K562 (cell line): ENCODE data around the gene PAFAH2. TPM values are rescaled to one million over a fixed set of nuclear protein-coding genes. Genes with fewer than 3 reads are reported as not detected.
A peak's percentile ranks its signal among the peaks of the same experiment; 100 is the strongest.

Experiments used
- ATAC-seq: fragments of 200-7000 bp; cut with Tn5 transposase; 3 replicates; pipeline ENCODE4 v1.9.1; 2020; ENCODE audit warnings: moderate library complexity
- BruUV-seq: library from RNA; stranded (reverse); fragments of 400-500 nt; replicated peaks from 2 replicates; lab custom pipeline; 2021; lab: Mats Ljungman, UMichigan
- CTCF ChIA-PET: fragments of 300-600 bp; formaldehyde crosslinking; extraction: SDS; loops from one replicate; lab custom pipeline; 2021; ENCODE audit warnings: low intra/inter-chr PET ratio; lab: Yijun Ruan, JAX
- POLR2A ChIA-PET: fragments of 300-600, 350-650 bp; sonication (Branson Sonifier 250); formaldehyde crosslinking; extraction: SDS; loops from one replicate; lab custom pipeline; 2021; ENCODE audit warnings: antibody characterized with exemption, inconsistent platforms; lab: Yijun Ruan, JAX
- DNase-seq, 4 experiments: peaks; one replicate each; pipeline versions ENCODE4 v3.0.0 to v3.0.0-alpha.2; 2011 to 2018; ENCODE audit warnings: low spot score in 3 of 4, mixed read lengths in 3 of 4; ENCODE audit errors: extremely low read depth in 1 of 4
- FAIRE-seq: peaks from 2 replicates; lab custom pipeline; 2011; peaks lifted over from hg19 to GRCh38; lab: Jason Lieb, UNC
- H2AFZ ChIP-seq: 2 replicates; pipeline ENCODE4 v1.6.0; 2011; ENCODE audit warnings: low read depth, low read length, control low read depth, inconsistent platforms
- H3K27ac ChIP-seq: fragments of 200-600 bp; 3 replicates; pipeline ENCODE4 v1.8.0; 2011; ENCODE audit warnings: low read depth, mild to moderate bottlenecking, control low read depth, inconsistent platforms, low read length, moderate library complexity, mixed read lengths; ENCODE audit errors: extremely low read depth
- H3K27me3 ChIP-seq, 2 experiments: fragments of 300-600 bp in 1 of 2; 2 replicates in 1 of 2; 3 replicates in 1 of 2; pipeline versions ENCODE4 v1.6.0 to v1.8.0; 2011; ENCODE audit warnings: inconsistent platforms in 2 of 2, low read length in 2 of 2, mild to moderate bottlenecking in 1 of 2, mixed read lengths in 1 of 2, moderate library complexity in 1 of 2; ENCODE audit not compliant: control insufficient read depth in 2 of 2, insufficient read depth in 2 of 2
- H3K36me3 ChIP-seq: fragments of 300-600 bp; 3 replicates; pipeline ENCODE4 v1.8.0; 2011; ENCODE audit warnings: mild to moderate bottlenecking, low read length, inconsistent platforms; ENCODE audit not compliant: control insufficient read depth, insufficient read depth
- H3K4me1 ChIP-seq, 2 experiments: fragments of 200-600 bp in 1 of 2; replicated peaks in 1 of 2; 2 replicates in 1 of 2; 3 replicates in 1 of 2; pipeline versions ENCODE4 v1.5.1 to v1.8.0; 2011; ENCODE audit warnings: inconsistent platforms in 2 of 2, low read length in 2 of 2, mild to moderate bottlenecking in 1 of 2, mixed read lengths in 1 of 2, moderate library complexity in 1 of 2; ENCODE audit not compliant: control insufficient read depth in 2 of 2, insufficient read depth in 2 of 2
- H3K4me2 ChIP-seq: 2 replicates; pipeline ENCODE4 v1.6.1; 2011; ENCODE audit warnings: low read length, control low read depth, inconsistent platforms, mixed read lengths; ENCODE audit not compliant: insufficient read depth
- H3K4me3 ChIP-seq: fragments of 200-600 bp; sonication (generic), shearing (Covaris generic); 2 replicates; pipeline ENCODE4 v1.5.1; 2016; ENCODE audit warnings: control low read depth, inconsistent platforms
- H3K79me2 ChIP-seq: fragments of 200-600 bp; 3 replicates; pipeline ENCODE4 v1.8.0; 2011; ENCODE audit warnings: low read length, inconsistent platforms; ENCODE audit not compliant: control insufficient read depth, insufficient read depth
- H3K9ac ChIP-seq, 2 experiments: 2 replicates each; pipeline versions ENCODE4 v1.6.0 to v1.6.1; 2011; ENCODE audit warnings: low read depth in 2 of 2, low read length in 2 of 2, control low read depth in 1 of 2, inconsistent platforms in 1 of 2, mild to moderate bottlenecking in 1 of 2, mixed read lengths in 1 of 2; ENCODE audit not compliant: insufficient read depth in 1 of 2
- H3K9me1 ChIP-seq: one replicate; pipeline ENCODE4 v1.6.0; 2011; ENCODE audit warnings: inconsistent platforms, mild to moderate bottlenecking, low read length, moderate library complexity; ENCODE audit not compliant: control insufficient read depth, insufficient read depth
- H3K9me3 ChIP-seq: replicated peaks from 2 replicates; pipeline ENCODE4 v1.5.1; 2011; ENCODE audit warnings: low read depth, low read length, inconsistent platforms; ENCODE audit not compliant: control insufficient read depth, insufficient read depth
- H4K20me1 ChIP-seq: replicated peaks from 2 replicates; pipeline ENCODE4 v1.6.1; 2011; ENCODE audit warnings: low read length, inconsistent platforms, mixed read lengths; ENCODE audit not compliant: control insufficient read depth, insufficient read depth
- FIP1L1 ChIP-seq: fragments of 200-400 bp; formaldehyde crosslinking; IDR thresholded peaks from 2 replicates; pipeline ENCODE4 v1.6.1; 2018; ENCODE audit warnings: mild to moderate bottlenecking, low read depth, low read length; ENCODE audit not compliant: poor library complexity, severe bottlenecking
- PRPF4 ChIP-seq: fragments of 200-400 bp; formaldehyde crosslinking; IDR thresholded peaks from one replicate; pipeline ENCODE4 v1.6.1; 2017; ENCODE audit warnings: low read length, low read depth, mild to moderate bottlenecking; ENCODE audit not compliant: insufficient read depth, poor library complexity, severe bottlenecking
- RBM14 ChIP-seq: fragments of 200-400 bp; formaldehyde crosslinking; IDR thresholded peaks from 2 replicates; pipeline ENCODE4 v1.6.1; 2018; ENCODE audit warnings: low read depth, mild to moderate bottlenecking, low read length, moderate library complexity, borderline replicate concordance; ENCODE audit not compliant: insufficient read depth
- WGBS: fragments of 100-300 bp; shearing (Covaris generic); methylation state at CpG from one replicate; pipeline ENCODE4 v1.1.6; 2016; ENCODE audit warnings: low coverage, mixed read lengths; ENCODE audit not compliant: insufficient coverage; ENCODE audit errors: missing lambda C conversion rate; 5-methylcytosine and 5-hydroxymethylcytosine counted together
- in situ Hi-C: fragments of 300-500 bp; cut with MboI; formaldehyde crosslinking; loops from 4 replicates; pipeline ENCODE4 v1.15.0; 2018; ENCODE audit warnings: inconsistent platforms, mixed read lengths
- intact Hi-C: fragments of 100-400 bp; cut with micrococcal nuclease; formaldehyde crosslinking; loops from 2 replicates; pipeline ENCODE4 v1.14.2; 2022
- polyA plus RNA-seq, 8 experiments: library from polyadenylated mRNA; depleted of rRNA in 4 of 8; stranded (reverse) in 5 of 8; unstranded in 3 of 8; fragments of >200 nt; fragmentation: Nextera tagmentation in 2 of 8; fragmentation: Illumina TruSeq in 1 of 8; extraction: Ambion mirVana in 2 of 8; extraction: Trizol in 1 of 8; gene quantifications; 2 replicates each; pipeline versions ENCODE4 v1.2.1 to v1.2.3, GENCODE V29; 2011 to 2014; ENCODE audit warnings: inconsistent platforms in 1 of 8, missing spikeins in 1 of 8
- total RNA-seq, 7 experiments: library from RNA; depleted of rRNA in 6 of 7; stranded (reverse); fragments of >200 nt in 6 of 7; fragmentation: Illumina TruSeq in 2 of 7; extraction: Trizol in 2 of 7; gene quantifications; 2 replicates each; pipeline versions ENCODE4 v1.2.1 to v1.2.3, GENCODE V29; 2011 to 2021; ENCODE audit warnings: low replicate concordance in 1 of 7
- TF ChIP-seq, protein P1 (sequence below): sonication (generic); formaldehyde crosslinking; IDR thresholded peaks from 2 replicates; pipeline ENCODE4 v1.9.0; 2022; ENCODE audit warnings: mild to moderate bottlenecking, missing genetic modification reagents

Gene PAFAH2
- total and polyA plus RNA-seq, 9 of the 15 experiments (the other 6 are each of a cell fraction or from before 2014, with no cell fraction given): 4.2 to 10.9 (median 6.8) TPM

DNA sequence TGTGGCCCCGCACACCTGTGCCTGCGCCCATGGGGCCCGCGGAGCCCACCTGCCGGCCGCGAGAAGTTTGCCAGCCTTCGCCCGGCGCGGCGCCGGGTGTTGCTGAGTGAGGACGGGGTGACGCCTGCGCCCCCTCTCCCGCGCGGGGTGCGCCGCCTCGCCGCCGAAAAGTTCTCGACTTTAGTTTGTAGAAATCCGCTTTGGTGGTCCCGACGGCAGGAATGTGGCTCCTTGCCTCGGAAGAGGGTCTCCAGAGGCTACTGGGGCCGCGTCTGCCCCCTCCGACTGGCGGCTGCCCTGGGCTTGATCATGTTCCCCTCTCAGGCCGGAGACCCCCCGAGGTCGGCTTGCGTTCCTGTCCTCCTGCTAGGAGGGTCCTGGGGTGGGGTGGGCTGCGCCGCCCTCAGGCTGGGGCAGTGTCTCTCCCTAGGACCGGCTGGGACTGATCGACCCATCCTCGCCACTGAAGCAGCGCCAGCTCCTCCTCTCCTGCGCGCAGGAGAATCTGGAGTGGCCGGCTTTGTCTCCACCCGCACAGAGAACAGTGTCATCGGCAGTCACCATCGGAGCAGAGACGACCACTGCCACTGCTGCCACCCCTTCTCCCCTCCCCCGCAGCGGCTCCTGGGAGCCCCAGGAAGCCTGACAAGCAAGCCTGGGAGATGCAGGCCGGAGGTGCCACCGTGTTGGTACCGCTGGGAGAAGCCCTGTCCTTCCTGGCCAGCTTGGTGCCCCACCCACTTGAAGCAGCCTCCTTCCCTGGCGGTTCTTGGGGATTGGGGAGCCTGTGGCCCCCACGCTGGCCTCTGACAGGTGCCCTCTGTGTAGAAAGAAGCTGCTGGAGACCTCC is 48.6 kb upstream of the PAFAH2 start:
- no peaks in the 10 kb centered on the region for H3K36me3 ChIP-seq
- intact Hi-C loops (no loop called here), in situ Hi-C loops (no loop called here)
- ATAC-seq (no peak), FAIRE-seq (no peak), DNase-seq (no peak)
- no peaks in the 10 kb centered on the region for H3K9me3 ChIP-seq
- TF ChIP-seq FIP1L1 (peak; percentile 34), RBM14 (no peak), PRPF4 (peak; percentile 36)
- TF ChIP-seq, protein P1, sequence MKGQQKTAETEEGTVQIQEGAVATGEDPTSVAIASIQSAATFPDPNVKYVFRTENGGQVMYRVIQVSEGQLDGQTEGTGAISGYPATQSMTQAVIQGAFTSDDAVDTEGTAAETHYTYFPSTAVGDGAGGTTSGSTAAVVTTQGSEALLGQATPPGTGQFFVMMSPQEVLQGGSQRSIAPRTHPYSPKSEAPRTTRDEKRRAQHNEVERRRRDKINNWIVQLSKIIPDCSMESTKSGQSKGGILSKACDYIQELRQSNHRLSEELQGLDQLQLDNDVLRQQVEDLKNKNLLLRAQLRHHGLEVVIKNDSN (CRISPR knock-in tag): 0 out of 2 replicates have a peak, but pooled peaks have one; percentile 14
- H3K4me3 ChIP-seq: no peak overlapping the region
- H3K4me2 ChIP-seq: no peak overlapping the region
- H3K27me3 ChIP-seq: no peaks in the 10 kb centered on the region
- WGBS: 85% methylated on average over 30 of the region's 57 CpGs
- no TSS peak for BruUV-seq
- peak overlapping the region in 1 of 2 experiments; percentile 67; a peak in 2 of 4 replicates for H3K9ac ChIP-seq
- no peak overlapping the region for H2AFZ ChIP-seq
- H3K27ac ChIP-seq: no peak overlapping the region
- H3K9me1 ChIP-seq: no peaks in the 10 kb centered on the region
- CTCF ChIA-PET: no interaction called here
- peaks cover 36 to 45% of the 10 kb centered on the region in 2 experiments for H3K4me1 ChIP-seq
- no peaks in the 10 kb centered on the region for H4K20me1 ChIP-seq
- no peaks in the 10 kb centered on the region for H3K79me2 ChIP-seq
- POLR2A ChIA-PET: interaction anchor here (0.7 to 3.9 kb wide), 3 partner anchors 11 to 118 kb away, joined by 3 to 23 read pairs (median 3); no protein-coding TSS in a partner anchor
